ENCODE results near the gene B4GALT1.
A peak's percentile ranks its signal among the peaks of the same experiment; 100 is the strongest.

Gene B4GALT1

DNA sequence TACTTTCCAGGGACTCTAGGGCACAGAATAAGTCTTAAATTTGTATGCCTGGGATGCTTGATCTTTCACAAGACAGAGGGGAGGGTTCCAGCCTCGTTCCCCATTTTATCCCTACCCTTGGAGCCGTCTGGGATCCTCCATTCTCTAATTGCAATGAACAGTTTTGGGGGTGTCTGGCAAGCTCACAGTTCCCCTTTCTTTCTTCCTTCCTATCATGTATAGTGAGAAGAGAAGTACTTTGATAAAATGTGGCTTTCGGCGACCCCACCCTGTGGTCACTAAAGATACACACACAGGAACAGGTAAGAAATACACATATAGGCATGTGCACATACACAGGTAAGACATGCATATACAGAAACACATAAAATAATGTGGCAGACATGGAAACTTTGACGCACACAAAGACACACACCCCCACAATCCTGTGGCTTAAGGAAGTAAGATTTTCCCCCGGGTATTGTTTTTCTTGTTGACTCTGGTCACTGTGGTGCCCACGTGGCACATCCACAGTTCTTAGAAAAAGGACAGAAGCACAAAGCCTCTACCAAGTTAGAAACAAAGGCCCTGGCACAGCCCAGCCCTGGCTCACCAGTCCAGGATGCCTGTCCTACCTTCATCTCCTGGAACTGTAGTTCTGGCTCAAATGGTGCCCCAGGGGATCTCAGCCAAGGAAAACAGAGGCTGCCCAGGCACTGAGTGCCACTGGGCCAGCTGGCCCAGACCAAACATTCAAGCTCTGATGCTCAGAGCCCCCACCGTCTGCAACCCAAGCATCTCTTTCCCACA, 84.4 kb downstream of the B4GALT1 start:
- peaks cover 2% of the 10 kb centered on the region for H3K9me3 Mint-ChIP-seq
- peaks cover 28% of the 10 kb centered on the region for H3K4me1 Mint-ChIP-seq
- peak overlapping the region; percentile 79 for H3K27ac Mint-ChIP-seq
- H3K27me3 Mint-ChIP-seq = peaks cover 11% of the 10 kb centered on the region
- H3K4me3 Mint-ChIP-seq = peak overlapping the region; percentile 29
- DNase-seq = peak; percentile 41
- H3K36me3 Mint-ChIP-seq = no peaks in the 10 kb centered on the region
- CTCF ChIA-PET = interaction anchor here (0.6 to 3.7 kb wide), 6 partner anchors 14 to 144 kb away, joined by 3 to 32 read pairs (median 6); no protein-coding TSS in a partner anchor

DNA sequence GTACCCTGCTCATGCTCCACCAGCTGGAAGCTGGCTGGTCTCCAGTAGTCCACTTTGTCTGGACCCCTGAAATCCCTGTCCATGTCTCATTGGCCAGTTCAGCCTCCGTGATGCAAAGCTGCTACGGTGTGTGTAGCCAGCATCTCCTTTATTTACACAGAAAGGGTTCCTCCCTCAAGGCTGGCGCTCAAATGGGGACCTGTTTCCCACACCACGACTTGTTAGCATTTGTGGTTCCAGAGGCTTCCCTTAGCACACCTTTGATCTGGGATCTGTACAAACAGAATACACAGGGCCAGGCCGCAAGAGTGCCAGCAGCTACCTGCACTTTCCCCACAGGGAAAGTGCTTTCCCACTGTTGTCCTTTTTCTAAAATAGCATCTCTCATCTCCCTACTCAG, 85.0 kb downstream of the B4GALT1 start:
- Mint-ChIP-seq H3K9me3 (peaks cover 2% of the 10 kb centered on the region), H3K27me3 (peaks cover 11% of the 10 kb centered on the region), H3K36me3 (no peaks in the 10 kb centered on the region), H3K27ac (peak overlapping the region; percentile 79), H3K4me3 (peak overlapping the region; percentile 29), H3K4me1 (peaks cover 31% of the 10 kb centered on the region)
- DNase-seq = peak; percentile 59
- CTCF ChIA-PET = interaction anchor here (0.6 to 3.7 kb wide), 6 partner anchors 14 to 144 kb away, joined by 3 to 32 read pairs (median 6); no protein-coding TSS in a partner anchor

DNA sequence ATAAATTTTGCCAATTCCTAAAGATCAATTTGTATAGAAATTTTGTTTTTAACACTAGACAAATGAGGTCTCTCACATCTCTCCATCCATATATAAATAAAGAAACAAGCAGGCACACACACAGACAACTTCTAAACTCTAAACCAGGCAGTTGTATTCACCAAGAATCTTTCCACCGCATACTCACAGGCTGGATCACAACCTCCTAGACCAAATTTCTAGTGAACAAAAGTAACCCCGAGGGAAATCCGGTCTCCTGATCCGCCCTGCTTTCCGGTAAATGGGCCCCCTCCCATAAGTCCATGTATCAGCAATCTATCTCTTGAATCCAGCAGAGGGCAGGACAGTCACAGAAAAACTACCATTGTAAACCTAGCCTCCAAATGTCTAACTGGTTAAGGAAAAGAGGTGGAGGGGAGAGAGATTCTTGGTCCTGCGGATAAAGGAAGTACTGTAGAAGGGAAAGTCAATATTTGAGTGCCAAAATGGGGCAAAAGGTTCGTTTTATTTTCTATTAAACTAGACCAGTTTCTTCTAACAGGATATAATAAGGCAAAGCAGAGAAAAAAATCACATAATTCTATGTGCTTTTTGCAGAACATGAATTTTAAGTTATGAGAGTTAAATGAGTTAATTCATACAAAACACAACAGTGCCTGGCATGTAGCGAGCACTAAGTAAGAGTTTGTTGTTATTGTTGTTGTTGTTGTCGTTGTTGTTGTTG, 85.8 kb downstream of the B4GALT1 start:
- no peak overlapping the region for H3K27ac Mint-ChIP-seq
- no peak overlapping the region for H3K4me3 Mint-ChIP-seq
- peaks cover 38% of the 10 kb centered on the region for H3K4me1 Mint-ChIP-seq
- peaks cover 2% of the 10 kb centered on the region for H3K9me3 Mint-ChIP-seq
- CTCF ChIA-PET = interaction anchor here (1.1 to 3.7 kb wide), 4 partner anchors 87 to 145 kb away, joined by 4 to 32 read pairs (median 12); no protein-coding TSS in a partner anchor
- H3K36me3 Mint-ChIP-seq = peaks cover 2% of the 10 kb centered on the region
- H3K27me3 Mint-ChIP-seq = peaks cover 7% of the 10 kb centered on the region
- peak; percentile 82 for DNase-seq

DNA sequence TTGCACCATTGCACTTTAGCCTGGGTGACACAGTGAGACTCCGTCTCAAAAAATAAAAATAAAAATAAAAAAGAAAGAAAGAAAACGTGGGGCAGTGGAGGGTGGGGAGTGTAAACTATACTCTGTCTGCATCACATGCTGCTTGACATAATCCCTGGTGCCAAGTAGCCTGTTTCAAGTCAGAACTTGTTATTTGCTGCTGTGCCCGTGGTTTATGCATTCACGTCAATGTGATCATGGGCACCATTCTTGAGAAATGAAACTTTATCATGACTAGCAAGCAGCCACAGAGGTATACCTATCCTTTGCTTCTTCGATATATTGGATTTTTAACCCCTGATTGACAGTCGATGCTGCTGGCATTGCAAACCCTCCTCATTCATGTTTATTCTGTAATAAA, 86.6 kb downstream of the B4GALT1 start:
- H3K27ac Mint-ChIP-seq = no peak overlapping the region
- CTCF ChIA-PET = interaction anchor here (1.6 to 3.7 kb wide), 2 partner anchors 90 to 146 kb away, joined by 17 to 32 read pairs; no protein-coding TSS in a partner anchor
- peak; percentile 32 for DNase-seq
- peaks cover under 1% of the 10 kb centered on the region for H3K27me3 Mint-ChIP-seq
- peaks cover 2% of the 10 kb centered on the region for H3K9me3 Mint-ChIP-seq
- no peak overlapping the region for H3K4me3 Mint-ChIP-seq
- peaks cover 2% of the 10 kb centered on the region for H3K36me3 Mint-ChIP-seq
- H3K4me1 Mint-ChIP-seq = peaks cover 36% of the 10 kb centered on the region

DNA sequence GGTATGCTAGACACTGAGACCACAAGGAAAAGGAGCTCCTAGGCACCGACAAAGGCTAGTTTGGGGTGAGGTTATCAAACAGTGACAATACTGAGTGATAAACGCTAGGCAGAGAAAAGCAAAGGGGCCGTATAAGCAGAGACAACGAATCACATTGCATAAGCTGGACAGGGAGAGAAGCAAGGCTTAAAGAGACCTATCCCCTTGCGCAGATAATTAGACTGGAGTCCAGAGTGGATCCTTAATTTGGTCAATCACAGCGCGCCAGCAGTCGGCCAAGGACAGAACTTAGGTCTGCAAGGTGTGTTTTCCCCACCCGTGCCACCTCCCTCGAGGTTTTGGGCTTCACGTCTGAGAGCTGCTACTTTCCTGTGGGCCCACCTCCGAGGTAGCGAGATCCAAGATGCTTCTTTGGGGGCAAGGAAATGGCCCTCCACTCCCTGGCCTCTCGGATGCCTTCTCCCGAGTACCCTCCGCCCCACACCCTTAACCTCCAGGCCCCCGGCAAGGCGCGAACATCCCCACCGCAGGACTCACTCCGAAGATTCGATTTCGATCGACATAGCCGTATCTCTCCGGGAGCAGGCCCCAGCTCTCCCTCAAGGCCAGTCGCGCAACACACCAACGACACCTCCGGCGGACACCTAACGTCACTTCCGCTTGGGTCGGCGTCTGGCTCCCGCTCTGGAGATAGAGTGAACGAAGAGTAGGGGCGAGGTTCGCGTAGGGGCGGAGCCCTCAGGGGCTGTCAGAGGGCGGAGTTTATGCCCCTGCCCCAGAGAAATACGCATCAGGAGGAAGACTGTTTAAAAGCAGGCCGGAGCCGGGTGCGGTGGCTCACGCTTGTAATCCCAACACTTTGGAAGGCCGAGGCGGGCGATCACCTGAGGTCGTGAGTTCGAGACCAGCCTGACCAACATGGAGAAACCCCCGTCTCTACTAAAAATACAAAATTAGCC, 90.8 kb downstream of the B4GALT1 start, which contains the start of gene SMU1:
Gene SMU1, minus strand, starts transcription at position 629 of the 959 bp plus-strand sequence. Its CDS starts 66 bp downstream, at position 563.
- no peaks in the 10 kb centered on the region for H3K27me3 Mint-ChIP-seq
- peak within 1 kb of the TSS; percentile 95 for H3K27ac Mint-ChIP-seq
- H3K36me3 Mint-ChIP-seq = peaks cover 23% of the 10 kb centered on the region
- CTCF ChIA-PET = interaction anchor here (0.9 to 1.4 kb wide), 4 partner anchors 91 to 150 kb away, joined by 3 to 5 read pairs (median 4); partner anchors contain the start of gene B4GALT1
- H3K9me3 Mint-ChIP-seq = no peaks in the 10 kb centered on the region
- peaks cover 47% of the 10 kb centered on the region for H3K4me1 Mint-ChIP-seq
- H3K4me3 Mint-ChIP-seq = peak within 1 kb of the TSS; percentile 88
- DNase-seq = peak; percentile 98

DNA sequence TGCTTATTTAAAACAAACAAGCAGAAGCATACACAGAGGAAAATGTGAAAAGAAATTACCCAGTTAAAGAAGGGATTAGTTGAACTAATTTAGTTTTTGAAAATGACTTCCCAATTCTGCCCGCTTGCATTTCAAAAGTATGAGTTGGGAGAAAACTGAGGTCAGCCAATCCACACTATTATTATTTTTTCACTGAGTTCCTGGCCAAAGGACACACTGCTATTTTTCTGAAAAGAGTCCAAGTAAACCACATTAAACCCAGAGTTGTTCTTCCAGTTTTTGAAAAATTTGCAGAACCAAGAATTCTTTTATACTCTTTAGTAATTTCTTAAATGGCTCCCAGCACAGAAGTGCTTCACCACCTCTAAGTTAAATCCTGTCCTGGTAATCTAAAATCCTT, 98.1 kb downstream of the B4GALT1 start:
- CTCF ChIA-PET = no interaction called here
- Mint-ChIP-seq H3K27me3 (no peaks in the 10 kb centered on the region), H3K4me3 (no peak overlapping the region), H3K27ac (no peak overlapping the region), H3K9me3 (no peaks in the 10 kb centered on the region), H3K36me3 (peaks cover 58% of the 10 kb centered on the region), H3K4me1 (peaks cover 29% of the 10 kb centered on the region)
- DNase-seq = no peak

DNA sequence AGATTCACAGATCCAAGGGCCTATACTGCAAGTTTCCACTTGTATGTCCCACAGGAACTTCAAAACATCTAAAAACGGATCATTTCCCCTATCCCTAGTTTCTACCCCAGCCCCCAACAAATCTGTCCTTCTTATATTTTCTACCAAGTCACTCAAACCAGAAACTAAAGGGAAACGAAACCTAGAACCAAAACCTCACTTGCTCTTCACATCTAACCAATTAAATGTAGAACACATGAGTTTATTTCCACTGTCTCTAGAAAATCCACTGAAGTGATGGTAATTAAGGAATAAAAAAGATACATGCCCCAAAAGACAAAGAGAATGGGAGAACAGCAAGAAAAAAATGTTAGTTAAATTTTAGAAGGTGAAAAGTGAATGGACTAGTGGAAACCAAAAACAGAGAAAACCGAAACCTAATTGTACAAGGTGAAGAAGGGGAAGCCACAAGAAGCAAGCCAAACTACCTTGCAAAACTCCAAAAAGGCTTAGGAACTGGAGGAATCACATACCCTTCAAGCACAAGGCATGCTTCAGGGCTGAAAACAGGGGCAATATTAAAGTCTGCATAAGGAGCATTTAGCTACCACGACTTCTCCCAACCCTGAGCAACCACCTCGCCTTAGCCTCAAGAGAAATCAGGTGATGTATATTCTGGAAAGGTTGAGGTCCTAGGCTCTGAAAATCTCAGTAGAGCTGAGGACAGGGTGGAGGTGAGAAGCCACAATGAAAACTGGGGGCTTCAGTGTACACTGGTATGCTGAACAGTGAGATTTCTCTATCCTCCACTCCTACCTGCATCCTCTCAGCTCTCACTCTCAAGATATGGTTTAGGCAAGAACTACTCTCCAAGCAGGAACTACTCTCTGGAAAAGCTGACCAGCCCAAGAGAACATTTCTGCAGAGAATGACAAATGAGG, 101.7 kb downstream of the B4GALT1 start:
- peak overlapping the region; percentile 35 for H3K27ac Mint-ChIP-seq
- CTCF ChIA-PET = interaction anchor here (1.5 kb wide), 1 partner anchor 39 kb away, joined by 5 read pairs; no protein-coding TSS in a partner anchor
- H3K36me3 Mint-ChIP-seq = peaks cover 54% of the 10 kb centered on the region
- no peaks in the 10 kb centered on the region for H3K9me3 Mint-ChIP-seq
- DNase-seq = no peak
- peaks cover 13% of the 10 kb centered on the region for H3K4me1 Mint-ChIP-seq
- H3K4me3 Mint-ChIP-seq = no peak overlapping the region
- no peaks in the 10 kb centered on the region for H3K27me3 Mint-ChIP-seq
